NCI-H2107 treated with DMSO at 0.1 percent for 48 hours (cell line): ENCODE measurements around the gene ZNF697.

ENCODE experiments used
- DNase-seq: peaks from one replicate; lab custom pipeline; 2025; ENCODE audit not compliant: unreplicated experiment; lab: John Stamatoyannopoulos, UW

The ZNF697 gene

GRCh38 chr1:119664067-119664466, 16.0 kb upstream of the ZNF697 start:
- no peak for DNase-seq

- no peak for DNase-seq
Observed at GRCh38 chr1:119662034-119662437, 14.0 kb upstream of the ZNF697 start.

- no peak for DNase-seq
Observed at GRCh38 chr1:119660253-119661083, 12.4 kb upstream of the ZNF697 start.

GRCh38 chr1:119659628-119660027, 11.6 kb upstream of the ZNF697 start:
- no peak for DNase-seq

- DNase-seq, result no peak
Observed at GRCh38 chr1:119656410-119656955, 8.4 kb upstream of the ZNF697 start.

GRCh38 chr1:119655154-119655553, 7.1 kb upstream of the ZNF697 start:
- no peak for DNase-seq

GRCh38 chr1:119653839-119654170, 5.7 kb upstream of the ZNF697 start:
- no peak for DNase-seq

GRCh38 chr1:119653135-119653838, 5.2 kb upstream of the ZNF697 start:
- no peak for DNase-seq

GRCh38 chr1:119652587-119652986, 4.5 kb upstream of the ZNF697 start:
- no peak for DNase-seq

- DNase-seq, result no peak
Observed at GRCh38 chr1:119651641-119652040, 3.6 kb upstream of the ZNF697 start.

- no peak for DNase-seq
Observed at GRCh38 chr1:119651133-119651532, 3.1 kb upstream of the ZNF697 start.

- no peak for DNase-seq
Observed at GRCh38 chr1:119648620-119649004, 546 bp upstream of the ZNF697 start.

GRCh38 chr1:119647228-119647733, 785 bp downstream of the ZNF697 start:
- DNase-seq, result no peak

- no peak for DNase-seq
Observed at GRCh38 chr1:119646521-119647227, 1.4 kb downstream of the ZNF697 start.

GRCh38 chr1:119639109-119639508, 9.0 kb downstream of the ZNF697 start:
- DNase-seq, result no peak

- no peak for DNase-seq
Observed at GRCh38 chr1:119637710-119638109, 10.4 kb downstream of the ZNF697 start.

GRCh38 chr1:119636491-119637089, 11.5 kb downstream of the ZNF697 start:
- DNase-seq, result no peak

GRCh38 chr1:119635811-119636390, 12.2 kb downstream of the ZNF697 start:
- DNase-seq, result no peak

GRCh38 chr1:119634016-119634415, 14.1 kb downstream of the ZNF697 start:
- DNase-seq, result no peak

GRCh38 chr1:119633575-119633974, 14.5 kb downstream of the ZNF697 start:
- no peak for DNase-seq

- no peak for DNase-seq
Observed at GRCh38 chr1:119632841-119633240, 15.2 kb downstream of the ZNF697 start.
